Measurements from ENCODE around the gene KCNMB1. TPM values are rescaled to one million over a fixed set of nuclear protein-coding genes. Genes with fewer than 3 reads are reported as not detected.

KCNMB1 gene
- total RNA-seq, 4 donors from 2014 or later = 0.20 to 0.29 (median 0.25) TPM

GRCh38 chr5:170353011-170353761, 36.0 kb downstream of the KCNMB1 start:
- Histone ChIP-seq H3K9me3 (no peaks in the 10 kb centered on the region), H3K36me3 (no peaks in the 10 kb centered on the region), H3K27ac (no peak overlapping the region), H3K4me3 (replicated peaks in 1 of 3) (no peak overlapping the region), H3K27me3 (no peaks in the 10 kb centered on the region), H3K4me1 (peaks cover 0 to 7% of the 10 kb centered on the region in 2 donors)
- 26 to 37% methylated on average over 9 to 17 of the region's 18 CpGs for WGBS, 2 donors
- intact Hi-C loops (cut with DNase I) = no loop called here
- peak in 1 of 2 donors; percentile 25 for DNase-seq
- TF ChIP-seq POLR2A (IDR thresholded peaks at IDR 0.05) (no peak), CTCF (IDR thresholded peaks at IDR 0.05) (no peak)

- no peak for DNase-seq
- no peaks in the 10 kb centered on the region for H3K36me3 ChIP-seq
- WGBS, 2 donors = 37 to 43% methylated on average over 11 of the region's 11 CpGs
- no peak overlapping the region for H3K27ac ChIP-seq
- intact Hi-C loops (cut with DNase I) = loop anchor here (10.0 kb wide), 1 partner anchor 83 kb away; no protein-coding TSS in a partner anchor
- TF ChIP-seq CTCF (IDR thresholded peaks at IDR 0.05) (peak in 3 of 6 experiments; percentile 20 to 28 (median 21)), POLR2A (IDR thresholded peaks at IDR 0.05) (no peak)
- H3K4me1 ChIP-seq = no peaks in the 10 kb centered on the region
- H3K4me3 ChIP-seq (replicated peaks in 1 of 3) = no peak overlapping the region
- H3K9me3 ChIP-seq = no peaks in the 10 kb centered on the region
- H3K27me3 ChIP-seq = no peaks in the 10 kb centered on the region
Measured at GRCh38 chr5:170348137-170348633, 41.0 kb downstream of the KCNMB1 start.

GRCh38 chr5:170347022-170347567, 42.1 kb downstream of the KCNMB1 start:
- intact Hi-C loops (cut with DNase I) = loop anchor here (10.0 kb wide), 1 partner anchor 82 kb away; no protein-coding TSS in a partner anchor
- Histone ChIP-seq H3K4me1 (no peaks in the 10 kb centered on the region), H3K27ac (no peak overlapping the region), H3K27me3 (no peaks in the 10 kb centered on the region), H3K36me3 (no peaks in the 10 kb centered on the region), H3K4me3 (replicated peaks in 1 of 3) (no peak overlapping the region), H3K9me3 (no peaks in the 10 kb centered on the region)
- TF ChIP-seq CTCF (IDR thresholded peaks at IDR 0.05) = no peak
- TF ChIP-seq POLR2A (IDR thresholded peaks at IDR 0.05) = no peak
- no peak for DNase-seq
- WGBS, 2 donors = 91 to 93% methylated on average over 7 to 9 of the region's 9 CpGs

- intact Hi-C loops (cut with DNase I) = loop anchor here (10.0 kb wide), 1 partner anchor 81 kb away; no protein-coding TSS in a partner anchor
- H3K9me3 ChIP-seq = no peaks in the 10 kb centered on the region
- H3K4me1 ChIP-seq = no peaks in the 10 kb centered on the region
- H3K27ac ChIP-seq = no peak overlapping the region
- 97 to 100% methylated on average over 1 of the region's 1 CpG for WGBS, 2 donors
- no peak for DNase-seq
- H3K27me3 ChIP-seq = no peaks in the 10 kb centered on the region
- no peak overlapping the region for H3K4me3 ChIP-seq (replicated peaks in 1 of 3)
- TF ChIP-seq POLR2A (IDR thresholded peaks at IDR 0.05) (no peak), CTCF (IDR thresholded peaks at IDR 0.05) (no peak)
- H3K36me3 ChIP-seq = no peaks in the 10 kb centered on the region
Measured at GRCh38 chr5:170345971-170346370, 43.2 kb downstream of the KCNMB1 start.

- Histone ChIP-seq H3K9me3 (no peaks in the 10 kb centered on the region), H3K27ac (no peak overlapping the region), H3K36me3 (no peaks in the 10 kb centered on the region), H3K27me3 (no peaks in the 10 kb centered on the region), H3K4me3 (replicated peaks in 1 of 3) (no peak overlapping the region), H3K4me1 (no peaks in the 10 kb centered on the region)
- no peak for DNase-seq
- TF ChIP-seq CTCF (IDR thresholded peaks at IDR 0.05) (no peak), POLR2A (IDR thresholded peaks at IDR 0.05) (no peak)
- WGBS, 2 donors = 90% methylated on average over 3 of the region's 3 CpGs
- intact Hi-C loops (cut with DNase I) = loop anchor here (10.0 kb wide), 1 partner anchor 78 kb away; no protein-coding TSS in a partner anchor
Measured at GRCh38 chr5:170343177-170343576, 46.0 kb downstream of the KCNMB1 start.

Measured in thyroid gland (tissue), 4 donors.